Parathyroid adenoma (tissue), 2 donors: Measurements from ENCODE around the gene GART.

Source experiments
- H2AFZ ChIP-seq: fragments of 300-600 bp; sonication (generic); one replicate; pipeline ENCODE4 v1.7.0; 2017; ENCODE audit warnings: antibody characterized with exemption, mild to moderate bottlenecking
- H3K27ac ChIP-seq: fragments of 300-600 bp; sonication (generic); one replicate; pipeline ENCODE4 v1.7.0; 2017
- H3K27me3 ChIP-seq: fragments of 300-600 bp; sonication (generic); one replicate; pipeline ENCODE4 v1.7.0; 2017; ENCODE audit warnings: low read length; ENCODE audit not compliant: control insufficient read depth, insufficient read depth
- H3K36me3 ChIP-seq: fragments of 300-600 bp; sonication (generic); one replicate; pipeline ENCODE4 v1.7.0; 2017; ENCODE audit warnings: low read length; ENCODE audit not compliant: control insufficient read depth, insufficient read depth
- H3K4me1 ChIP-seq: fragments of 300-600 bp; sonication (generic); one replicate; pipeline ENCODE4 v1.7.0; 2017; ENCODE audit warnings: control low read depth
- H3K4me2 ChIP-seq: fragments of 300-600 bp; sonication (generic); one replicate; pipeline ENCODE4 v1.7.0; 2017; ENCODE audit warnings: low read length
- H3K4me3 ChIP-seq: fragments of 300-600 bp; sonication (generic); one replicate; pipeline ENCODE4 v1.7.0; 2017; ENCODE audit warnings: low read depth, low read length
- H3K79me2 ChIP-seq: fragments of 300-600 bp; sonication (generic); one replicate; pipeline ENCODE4 v1.7.0; 2017; ENCODE audit warnings: control low read depth
- H3K9ac ChIP-seq: fragments of 300-600 bp; sonication (generic); one replicate; pipeline ENCODE4 v1.7.0; 2017; ENCODE audit warnings: mild to moderate bottlenecking
- H3K9me3 ChIP-seq: fragments of 300-600 bp; sonication (generic); one replicate; pipeline ENCODE4 v1.7.0; 2017; ENCODE audit warnings: low read length; ENCODE audit not compliant: control insufficient read depth
- TF ChIP-seq, protein P1 (sequence below): fragments of 300-600 bp; sonication (generic); IDR thresholded peaks from one replicate; pipeline ENCODE4 v1.7.0; 2017; ENCODE audit warnings: antibody characterized with exemption, mild to moderate bottlenecking
- donor health status: primary hyperparathyroidism.

GART gene

DNA sequence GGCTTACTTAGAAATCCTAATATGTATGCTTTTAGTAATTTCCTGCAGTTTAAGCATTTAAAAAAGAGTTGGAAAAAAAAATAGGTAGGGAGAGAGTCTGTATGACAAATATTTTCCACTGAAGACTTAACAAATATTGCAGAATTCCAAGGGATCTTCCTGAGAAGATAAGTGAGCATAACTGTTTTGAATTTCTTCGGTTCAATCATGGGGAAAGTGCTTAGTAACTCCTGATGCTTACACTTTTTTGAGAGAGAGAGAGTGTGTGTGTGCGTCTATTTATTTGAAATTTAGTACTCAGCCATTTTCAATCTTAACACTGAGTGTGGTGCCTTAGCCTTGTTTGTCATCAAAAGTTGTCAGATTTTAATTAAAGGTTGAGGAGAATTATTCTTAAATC, 19.5 kb upstream of the GART start:
- TF ChIP-seq, protein P1, sequence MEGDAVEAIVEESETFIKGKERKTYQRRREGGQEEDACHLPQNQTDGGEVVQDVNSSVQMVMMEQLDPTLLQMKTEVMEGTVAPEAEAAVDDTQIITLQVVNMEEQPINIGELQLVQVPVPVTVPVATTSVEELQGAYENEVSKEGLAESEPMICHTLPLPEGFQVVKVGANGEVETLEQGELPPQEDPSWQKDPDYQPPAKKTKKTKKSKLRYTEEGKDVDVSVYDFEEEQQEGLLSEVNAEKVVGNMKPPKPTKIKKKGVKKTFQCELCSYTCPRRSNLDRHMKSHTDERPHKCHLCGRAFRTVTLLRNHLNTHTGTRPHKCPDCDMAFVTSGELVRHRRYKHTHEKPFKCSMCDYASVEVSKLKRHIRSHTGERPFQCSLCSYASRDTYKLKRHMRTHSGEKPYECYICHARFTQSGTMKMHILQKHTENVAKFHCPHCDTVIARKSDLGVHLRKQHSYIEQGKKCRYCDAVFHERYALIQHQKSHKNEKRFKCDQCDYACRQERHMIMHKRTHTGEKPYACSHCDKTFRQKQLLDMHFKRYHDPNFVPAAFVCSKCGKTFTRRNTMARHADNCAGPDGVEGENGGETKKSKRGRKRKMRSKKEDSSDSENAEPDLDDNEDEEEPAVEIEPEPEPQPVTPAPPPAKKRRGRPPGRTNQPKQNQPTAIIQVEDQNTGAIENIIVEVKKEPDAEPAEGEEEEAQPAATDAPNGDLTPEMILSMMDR = no peak
- no peak overlapping the region for H3K9ac ChIP-seq
- H3K27me3 ChIP-seq = no peaks in the 10 kb centered on the region
- no peak overlapping the region for H2AFZ ChIP-seq
- no peaks in the 10 kb centered on the region for H3K36me3 ChIP-seq
- H3K4me2 ChIP-seq = peak overlapping the region; percentile 4
- no peaks in the 10 kb centered on the region for H3K9me3 ChIP-seq
- no peak overlapping the region for H3K4me3 ChIP-seq
- H3K4me1 ChIP-seq = peaks cover 13% of the 10 kb centered on the region
- peaks cover 13% of the 10 kb centered on the region for H3K79me2 ChIP-seq
- peak overlapping the region; percentile 30 for H3K27ac ChIP-seq

DNA sequence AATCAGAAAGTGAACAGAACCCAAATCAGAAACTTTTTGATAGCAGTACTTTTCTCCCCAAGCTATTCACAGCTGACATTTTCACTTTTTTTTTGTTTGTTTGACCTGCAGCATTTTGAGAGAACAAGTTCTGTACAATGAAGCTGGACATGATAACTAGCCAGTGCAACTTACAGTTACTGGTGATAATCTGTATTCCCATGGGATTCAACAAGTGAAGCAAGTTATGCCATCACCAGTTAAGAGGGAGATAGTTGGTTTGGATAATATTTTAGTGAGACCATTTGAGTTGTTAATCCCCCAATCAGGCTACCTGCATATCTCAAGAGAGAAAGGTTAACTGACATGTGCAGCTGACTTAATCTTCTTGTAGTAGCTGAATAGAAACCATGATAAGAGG, 19.0 kb upstream of the GART start:
- TF ChIP-seq, protein P1 = no peak
- no peak overlapping the region for H3K9ac ChIP-seq
- H3K4me3 ChIP-seq = no peak overlapping the region
- no peaks in the 10 kb centered on the region for H3K9me3 ChIP-seq
- H3K27ac ChIP-seq = peak overlapping the region; percentile 30
- H3K36me3 ChIP-seq = no peaks in the 10 kb centered on the region
- peaks cover 13% of the 10 kb centered on the region for H3K4me1 ChIP-seq
- H3K4me2 ChIP-seq = no peak overlapping the region
- no peaks in the 10 kb centered on the region for H3K27me3 ChIP-seq
- peaks cover 17% of the 10 kb centered on the region for H3K79me2 ChIP-seq
- H2AFZ ChIP-seq = no peak overlapping the region

DNA sequence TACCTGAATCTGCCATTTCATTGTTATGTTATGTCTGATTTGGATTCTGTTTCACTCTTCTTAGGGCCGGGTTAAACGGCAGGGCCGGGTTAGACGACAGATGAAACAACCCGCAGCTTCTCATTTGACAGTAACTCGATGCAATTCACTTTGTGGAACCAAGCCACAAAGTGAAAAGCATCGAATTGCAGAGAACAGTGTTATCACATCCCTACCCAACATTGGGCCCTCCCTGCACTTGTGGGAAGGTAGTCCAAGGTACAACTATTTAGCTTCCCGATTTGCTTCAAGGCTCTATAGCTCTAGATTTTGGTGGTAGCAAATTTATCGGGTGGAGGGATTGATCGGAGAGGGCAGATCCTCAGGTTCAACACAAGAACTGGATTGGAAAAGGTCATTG, 17.9 kb upstream of the GART start:
- H3K4me1 ChIP-seq = peaks cover 13% of the 10 kb centered on the region
- peak overlapping the region; percentile 9 for H3K27ac ChIP-seq
- H3K79me2 ChIP-seq = peaks cover 17% of the 10 kb centered on the region
- no peak overlapping the region for H3K4me3 ChIP-seq
- H3K36me3 ChIP-seq = no peaks in the 10 kb centered on the region
- TF ChIP-seq, protein P1 = no peak
- H3K9me3 ChIP-seq = no peaks in the 10 kb centered on the region
- H3K4me2 ChIP-seq = no peak overlapping the region
- H3K27me3 ChIP-seq = no peaks in the 10 kb centered on the region
- H3K9ac ChIP-seq = no peak overlapping the region
- no peak overlapping the region for H2AFZ ChIP-seq

GRCh38 chr21:33558777-33559421, 17.0 kb upstream of the GART start:
- TF ChIP-seq, protein P1 = no peak
- H3K4me2 ChIP-seq = no peak overlapping the region
- H3K27me3 ChIP-seq = no peaks in the 10 kb centered on the region
- no peak overlapping the region for H3K9ac ChIP-seq
- H3K4me1 ChIP-seq = peaks cover 13% of the 10 kb centered on the region
- H3K9me3 ChIP-seq = no peaks in the 10 kb centered on the region
- H2AFZ ChIP-seq = no peak overlapping the region
- peaks cover 21% of the 10 kb centered on the region for H3K79me2 ChIP-seq
- H3K4me3 ChIP-seq = no peak overlapping the region
- H3K36me3 ChIP-seq = no peaks in the 10 kb centered on the region
- H3K27ac ChIP-seq = no peak overlapping the region

DNA sequence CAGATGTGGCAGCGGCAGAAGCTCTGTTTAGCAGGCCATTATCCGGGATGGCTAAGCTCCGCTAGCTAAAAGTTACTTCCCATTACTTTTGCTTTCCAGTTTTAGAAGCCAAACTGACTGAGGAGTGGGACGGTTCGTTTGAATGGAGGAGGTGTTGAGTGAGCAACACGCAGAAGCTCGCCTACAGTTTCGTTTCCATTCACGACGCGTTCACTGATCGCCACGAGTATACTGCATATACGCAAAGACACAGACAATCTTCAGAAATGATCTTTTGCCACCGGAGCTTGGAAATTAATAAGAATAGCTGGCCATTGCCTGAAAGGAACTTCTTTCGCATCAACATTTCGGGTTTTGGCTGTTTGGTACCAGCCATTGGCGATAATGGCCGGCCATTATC, 15.5 kb upstream of the GART start:
- no peaks in the 10 kb centered on the region for H3K36me3 ChIP-seq
- H3K4me1 ChIP-seq = peaks cover 13% of the 10 kb centered on the region
- no peak overlapping the region for H2AFZ ChIP-seq
- no peaks in the 10 kb centered on the region for H3K9me3 ChIP-seq
- H3K27ac ChIP-seq = no peak overlapping the region
- TF ChIP-seq, protein P1 = no peak
- H3K79me2 ChIP-seq = peaks cover 29% of the 10 kb centered on the region
- no peak overlapping the region for H3K9ac ChIP-seq
- H3K4me2 ChIP-seq = no peak overlapping the region
- H3K27me3 ChIP-seq = no peaks in the 10 kb centered on the region
- no peak overlapping the region for H3K4me3 ChIP-seq
